A673 (cell line): ENCODE data around the gene SPRED2. TPM values are rescaled to one million over a fixed set of nuclear protein-coding genes. Genes with fewer than 3 reads are reported as not detected.

ENCODE experiments used
- BruUV-seq: library from RNA; stranded (reverse); fragments of 400-500 nt; replicated peaks from 2 replicates; lab custom pipeline; 2021; lab: Mats Ljungman, UMichigan
- CTCF ChIA-PET: fragments of 300-600 bp; sonication (Branson Sonifier 250); formaldehyde crosslinking; loops from one replicate; lab custom pipeline; 2022; ENCODE audit warnings: antibody characterized with exemption; lab: Charles Lee
- POLR2A ChIA-PET: fragments of 300-600 bp; sonication (Branson Sonifier 250); formaldehyde crosslinking; loops from one replicate; lab custom pipeline; 2022; ENCODE audit warnings: antibody characterized with exemption; ENCODE audit not compliant: low non-redundant PET; lab: Charles Lee
- DNase-seq: peaks from one replicate; pipeline ENCODE4 v3.0.0-alpha.2; 2015; ENCODE audit warnings: low spot score
- H3K27ac ChIP-seq: fragments of 200-600 bp; sonication (generic); 2 replicates; pipeline ENCODE4 v1.5.1; 2016; ENCODE audit warnings: mixed run types, low read depth, mild to moderate bottlenecking, mixed read lengths, antibody characterized with exemption, low read length; ENCODE audit not compliant: poor library complexity, severe bottlenecking
- H3K27me3 ChIP-seq: fragments of 200-600 bp; sonication (generic); replicated peaks from 2 replicates; pipeline ENCODE4 v1.6.1; 2017; ENCODE audit warnings: mixed run types, low read depth, mild to moderate bottlenecking, mixed read lengths, antibody characterized with exemption, low read length; ENCODE audit not compliant: insufficient read depth, poor library complexity
- H3K36me3 ChIP-seq: fragments of 200-600 bp; sonication (generic); 2 replicates; pipeline ENCODE4 v1.6.1; 2016; ENCODE audit warnings: mixed run types, mild to moderate bottlenecking, mixed read lengths, antibody characterized with exemption, low read length; ENCODE audit not compliant: insufficient read depth, poor library complexity, severe bottlenecking
- H3K4me1 ChIP-seq: fragments of 200-600 bp; sonication (generic); 2 replicates; pipeline ENCODE4 v1.6.1; 2017; ENCODE audit warnings: mixed run types, mild to moderate bottlenecking, mixed read lengths, antibody characterized with exemption, low read length; ENCODE audit not compliant: insufficient read depth, poor library complexity, severe bottlenecking
- H3K4me3 ChIP-seq: fragments of 200-600 bp; sonication (generic); 2 replicates; pipeline ENCODE4 v1.5.1; 2016; ENCODE audit warnings: low read depth, mixed run types, mild to moderate bottlenecking, mixed read lengths, low read length; ENCODE audit not compliant: poor library complexity, severe bottlenecking
- H3K9me3 ChIP-seq: fragments of 200-600 bp; sonication (generic); 2 replicates; pipeline ENCODE4 v1.6.1; 2016; ENCODE audit warnings: mixed run types, low read depth, mild to moderate bottlenecking, mixed read lengths, antibody characterized with exemption, low read length; ENCODE audit not compliant: poor library complexity, severe bottlenecking
- CTCF ChIP-seq: fragments of 300-800, 200-600 bp; sonication (generic); conservative IDR thresholded peaks from 2 replicates; pipeline ENCODE4 v1.5.1; 2017; ENCODE audit warnings: low read depth, mild to moderate bottlenecking, antibody characterized with exemption, low read length, moderate library complexity, mixed read lengths
- EZH2 ChIP-seq: fragments of 200-600 bp; sonication (generic); IDR thresholded peaks from 2 replicates; pipeline ENCODE4 v1.6.1; 2017; ENCODE audit warnings: borderline replicate concordance, low read depth, mild to moderate bottlenecking, mixed read lengths, antibody characterized with exemption, low read length; ENCODE audit not compliant: poor library complexity, severe bottlenecking
- intact Hi-C: fragments of 100-400 bp; cut with micrococcal nuclease; formaldehyde crosslinking; loops from one replicate; pipeline ENCODE4 v1.10.0; 2022; ENCODE audit not compliant: unreplicated experiment
- total RNA-seq: library from RNA; stranded (reverse); gene quantifications from 2 replicates; pipeline ENCODE4 v1.2.3, GENCODE V29; 2021

The SPRED2 gene
- total RNA-seq, 1 experiment from 2014 or later = 79.4 TPM

- intact Hi-C loops = no loop called here
- ChIA-PET CTCF (no interaction called here), POLR2A (no interaction called here)
- Histone ChIP-seq H3K27ac (no peak overlapping the region), H3K4me3 (no peak overlapping the region), H3K9me3 (no peaks in the 10 kb centered on the region), H3K36me3 (peaks cover 4% of the 10 kb centered on the region), H3K4me1 (no peaks in the 10 kb centered on the region), H3K27me3 (no peaks in the 10 kb centered on the region)
- no TSS peak for BruUV-seq
- DNase-seq = no peak
- TF ChIP-seq CTCF = no peak
- no peak for TF ChIP-seq EZH2
These were observed 97.7 kb downstream of the SPRED2 start for GRCh38 chr2:65334714-65335113.

GRCh38 chr2:65331336-65332025 lies 100.9 kb downstream of the SPRED2 start:
- DNase-seq = no peak
- POLR2A ChIA-PET = interaction anchor here (0.6 kb wide), 1 partner anchor 13 kb away, joined by 3 read pairs; no protein-coding TSS in a partner anchor
- H3K4me1 ChIP-seq = no peaks in the 10 kb centered on the region
- CTCF ChIA-PET = no interaction called here
- H3K9me3 ChIP-seq = no peaks in the 10 kb centered on the region
- H3K36me3 ChIP-seq = peaks cover 8% of the 10 kb centered on the region
- no peak for TF ChIP-seq EZH2
- intact Hi-C loops = no loop called here
- no TSS peak for BruUV-seq
- no peak overlapping the region for H3K4me3 ChIP-seq
- no peak overlapping the region for H3K27ac ChIP-seq
- H3K27me3 ChIP-seq = no peaks in the 10 kb centered on the region

- TF ChIP-seq CTCF (no peak), EZH2 (no peak)
- no peak for DNase-seq
- intact Hi-C loops = no loop called here
- no peak overlapping the region for H3K4me3 ChIP-seq
- no peak overlapping the region for H3K27ac ChIP-seq
- peaks cover 12% of the 10 kb centered on the region for H3K36me3 ChIP-seq
- ChIA-PET CTCF (no interaction called here), POLR2A (no interaction called here)
- H3K9me3 ChIP-seq = no peaks in the 10 kb centered on the region
- BruUV-seq = no TSS peak
- H3K4me1 ChIP-seq = no peaks in the 10 kb centered on the region
- H3K27me3 ChIP-seq = no peaks in the 10 kb centered on the region
These were observed 102.9 kb downstream of the SPRED2 start for GRCh38 chr2:65329525-65329924.

GRCh38 chr2:65326276-65326675 lies 106.1 kb downstream of the SPRED2 start:
- DNase-seq = no peak
- TF ChIP-seq CTCF (no peak), EZH2 (no peak)
- POLR2A ChIA-PET = no interaction called here
- H3K4me3 ChIP-seq = no peak overlapping the region
- H3K27ac ChIP-seq = no peak overlapping the region
- BruUV-seq = no TSS peak
- no peaks in the 10 kb centered on the region for H3K4me1 ChIP-seq
- no peaks in the 10 kb centered on the region for H3K27me3 ChIP-seq
- intact Hi-C loops = no loop called here
- CTCF ChIA-PET = no interaction called here
- peaks cover 8% of the 10 kb centered on the region for H3K36me3 ChIP-seq
- no peaks in the 10 kb centered on the region for H3K9me3 ChIP-seq
